Mesothelial cell of epicardium (in vitro differentiated cells): ENCODE data around the gene ADD3. TPM values are rescaled to one million over a fixed set of nuclear protein-coding genes. Genes with fewer than 3 reads are reported as not detected.

Experiments
- DNase-seq, 2 experiments: peaks; one replicate each; pipeline ENCODE4 v3.0.0; 2021; ENCODE audit warnings: low spot score in 2 of 2; ENCODE audit not compliant: unreplicated experiment in 2 of 2
- H3K27ac Mint-ChIP-seq: 2 replicates; pipeline ENCODE4 v1.8.0; 2021; ENCODE audit warnings: mixed read lengths
- H3K27me3 Mint-ChIP-seq: 2 replicates; pipeline ENCODE4 v1.8.0; 2021; ENCODE audit warnings: low read depth, mixed read lengths
- H3K36me3 Mint-ChIP-seq: 2 replicates; pipeline ENCODE4 v1.8.0; 2021; ENCODE audit warnings: mixed read lengths
- H3K4me1 Mint-ChIP-seq: 2 replicates; pipeline ENCODE4 v1.8.0; 2021; ENCODE audit warnings: mixed read lengths
- H3K4me3 Mint-ChIP-seq: 2 replicates; pipeline ENCODE4 v1.8.0; 2021; ENCODE audit warnings: mild to moderate bottlenecking, moderate library complexity, mixed read lengths
- H3K9me3 Mint-ChIP-seq: 2 replicates; pipeline ENCODE4 v1.8.0; 2021; ENCODE audit warnings: mixed read lengths
- total RNA-seq: library from RNA; stranded (reverse); gene quantifications from 3 replicates; pipeline ENCODE4 v1.2.1, GENCODE V29; 2021
- TF ChIP-seq, protein P1 (sequence below): fragments of 200-600 bp; sonication (generic); IDR thresholded peaks from one replicate; pipeline ENCODE4 v1.5.0; 2021; ENCODE audit warnings: antibody characterized with exemption; ENCODE audit not compliant: unreplicated experiment

Gene ADD3
- total RNA-seq, 1 donor from 2014 or later, result 104 TPM

DNA sequence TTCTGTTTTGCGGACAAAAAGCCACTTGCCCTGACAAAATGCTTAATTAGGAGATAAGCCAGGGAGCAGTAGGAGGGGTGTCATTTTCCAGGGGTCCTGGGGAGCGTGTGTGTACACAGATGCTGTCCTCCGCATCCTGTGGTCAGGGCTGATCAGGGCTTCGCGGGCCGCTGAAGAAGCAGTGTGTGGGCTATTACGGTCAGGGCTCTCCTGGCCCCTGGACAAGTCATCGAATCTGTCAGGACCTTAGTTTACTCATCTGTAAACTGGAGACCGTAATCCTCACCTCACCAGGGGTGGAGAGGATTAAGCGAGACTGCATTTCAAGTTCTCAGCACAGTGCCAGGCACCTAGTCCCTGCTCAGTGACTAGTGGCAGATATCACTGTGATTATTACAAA is 173.7 kb downstream of the ADD3 start:
- Mint-ChIP-seq H3K4me3 (no peak overlapping the region), H3K4me1 (no peaks in the 10 kb centered on the region), H3K27ac (no peak overlapping the region), H3K27me3 (no peaks in the 10 kb centered on the region), H3K36me3 (no peaks in the 10 kb centered on the region), H3K9me3 (no peaks in the 10 kb centered on the region)
- TF ChIP-seq, protein P1, sequence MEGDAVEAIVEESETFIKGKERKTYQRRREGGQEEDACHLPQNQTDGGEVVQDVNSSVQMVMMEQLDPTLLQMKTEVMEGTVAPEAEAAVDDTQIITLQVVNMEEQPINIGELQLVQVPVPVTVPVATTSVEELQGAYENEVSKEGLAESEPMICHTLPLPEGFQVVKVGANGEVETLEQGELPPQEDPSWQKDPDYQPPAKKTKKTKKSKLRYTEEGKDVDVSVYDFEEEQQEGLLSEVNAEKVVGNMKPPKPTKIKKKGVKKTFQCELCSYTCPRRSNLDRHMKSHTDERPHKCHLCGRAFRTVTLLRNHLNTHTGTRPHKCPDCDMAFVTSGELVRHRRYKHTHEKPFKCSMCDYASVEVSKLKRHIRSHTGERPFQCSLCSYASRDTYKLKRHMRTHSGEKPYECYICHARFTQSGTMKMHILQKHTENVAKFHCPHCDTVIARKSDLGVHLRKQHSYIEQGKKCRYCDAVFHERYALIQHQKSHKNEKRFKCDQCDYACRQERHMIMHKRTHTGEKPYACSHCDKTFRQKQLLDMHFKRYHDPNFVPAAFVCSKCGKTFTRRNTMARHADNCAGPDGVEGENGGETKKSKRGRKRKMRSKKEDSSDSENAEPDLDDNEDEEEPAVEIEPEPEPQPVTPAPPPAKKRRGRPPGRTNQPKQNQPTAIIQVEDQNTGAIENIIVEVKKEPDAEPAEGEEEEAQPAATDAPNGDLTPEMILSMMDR, result no peak
- DNase-seq, result no peak

DNA sequence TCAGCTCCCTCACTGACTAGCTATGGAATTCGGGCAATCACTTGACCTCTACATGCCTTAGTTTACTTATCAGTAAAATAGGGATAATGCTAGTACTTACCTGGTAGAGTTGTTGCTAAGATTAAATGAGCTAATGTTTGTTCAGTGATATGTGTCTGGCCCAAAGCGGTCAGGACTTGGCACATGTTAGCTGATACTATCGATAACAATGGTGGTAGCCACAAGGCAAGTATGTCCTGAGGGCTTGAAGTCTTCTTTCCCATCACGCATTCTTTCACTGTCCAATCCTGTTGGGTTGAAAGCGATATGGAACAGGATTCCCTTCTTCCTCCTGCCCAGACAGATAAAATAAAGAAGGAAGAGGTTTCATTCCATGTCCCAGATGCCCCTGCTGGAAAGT is 174.1 kb downstream of the ADD3 start:
- H3K4me1 Mint-ChIP-seq, result no peaks in the 10 kb centered on the region
- TF ChIP-seq, protein P1, result no peak
- no peak for DNase-seq
- H3K27me3 Mint-ChIP-seq, result no peaks in the 10 kb centered on the region
- no peaks in the 10 kb centered on the region for H3K36me3 Mint-ChIP-seq
- H3K9me3 Mint-ChIP-seq, result no peaks in the 10 kb centered on the region
- H3K4me3 Mint-ChIP-seq, result no peak overlapping the region
- H3K27ac Mint-ChIP-seq, result no peak overlapping the region

DNA sequence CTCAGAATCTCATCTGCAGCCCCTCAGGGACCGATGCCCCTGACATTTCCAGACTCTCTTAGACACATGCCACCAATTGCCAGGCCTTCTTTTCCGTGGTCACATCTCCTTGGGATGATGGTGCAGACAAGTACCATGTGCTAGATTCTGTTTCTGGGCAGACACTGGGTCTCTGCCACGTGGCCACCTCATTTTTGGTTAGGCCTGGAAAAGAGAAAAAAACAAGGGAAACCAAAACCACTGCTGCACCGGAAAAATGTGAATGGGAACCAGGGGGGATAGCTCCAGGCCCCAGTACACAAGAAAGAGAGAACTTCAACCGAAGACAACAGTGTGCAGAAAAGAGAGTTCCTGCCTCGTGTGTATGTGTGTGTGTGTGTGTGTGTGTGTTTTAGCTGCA is 176.6 kb downstream of the ADD3 start:
- H3K4me1 Mint-ChIP-seq, result no peaks in the 10 kb centered on the region
- peaks cover 7% of the 10 kb centered on the region for H3K9me3 Mint-ChIP-seq
- no peak overlapping the region for H3K4me3 Mint-ChIP-seq
- no peaks in the 10 kb centered on the region for H3K27me3 Mint-ChIP-seq
- no peak overlapping the region for H3K27ac Mint-ChIP-seq
- no peak for DNase-seq
- H3K36me3 Mint-ChIP-seq, result no peaks in the 10 kb centered on the region
- TF ChIP-seq, protein P1, result no peak

Other genes starting within 250 kb of the ADD3 start
- 85.6 to 88.7 TPM (median 87.7 TPM) in 3 replicates for gene XPNPEP1, start 84.5 kb upstream of the ADD3 start, total RNA-seq
- 28.3 to 32.7 TPM (median 30.6 TPM) in 3 replicates for gene MXI1, start 199.6 kb downstream of the ADD3 start, total RNA-seq